CD14-positive monocyte (primary cell): Measurements from ENCODE around the gene WSB2. TPM values are rescaled to one million over a fixed set of nuclear protein-coding genes. Genes with fewer than 3 reads are reported as not detected.

ENCODE experiments used
- DNase-seq, 3 donors: peaks; one replicate each; pipeline ENCODE4 v3.0.0-alpha.2; 2011 to 2022
- H2AFZ ChIP-seq: 2 replicates; pipeline ENCODE4 v1.6.0; 2012; ENCODE audit warnings: mild to moderate bottlenecking, low read depth, low read length, inconsistent platforms; ENCODE audit not compliant: insufficient read depth, poor library complexity, severe bottlenecking
- H3K27ac ChIP-seq, 2 donors: 1 replicate in 1 of 2; 2 replicates in 1 of 2; pipeline ENCODE4 v1.5.1; 2012 to 2013; ENCODE audit warnings: low read length in 2 of 2, control low read depth in 1 of 2, inconsistent platforms in 1 of 2, low read depth in 1 of 2, mild to moderate bottlenecking in 1 of 2
- H3K27me3 ChIP-seq, 2 donors: one replicate each; pipeline versions ENCODE4 v1.6.0 to v1.6.1; 2011 to 2013; ENCODE audit warnings: low read length in 2 of 2; ENCODE audit not compliant: control insufficient read depth in 2 of 2, insufficient read depth in 2 of 2
- H3K36me3 ChIP-seq, 2 donors: replicated peaks in 1 of 2; 1 replicate in 1 of 2; 2 replicates in 1 of 2; pipeline versions ENCODE4 v1.5.1 to v1.6.1; 2012 to 2013; ENCODE audit warnings: low read length in 2 of 2, control low read depth in 1 of 2, inconsistent platforms in 1 of 2, mild to moderate bottlenecking in 1 of 2; ENCODE audit not compliant: insufficient read depth in 2 of 2, control insufficient read depth in 1 of 2
- H3K4me1 ChIP-seq, 2 donors: 1 replicate in 1 of 2; 2 replicates in 1 of 2; pipeline versions ENCODE4 v1.5.1 to v1.6.1; 2012 to 2013; ENCODE audit warnings: low read length in 2 of 2, control low read depth in 1 of 2, inconsistent platforms in 1 of 2, mild to moderate bottlenecking in 1 of 2, moderate library complexity in 1 of 2; ENCODE audit not compliant: insufficient read depth in 2 of 2, control insufficient read depth in 1 of 2
- H3K4me2 ChIP-seq: replicated peaks from 2 replicates; pipeline ENCODE3; 2012; ENCODE audit warnings: low read length, moderate library complexity, mild to moderate bottlenecking; ENCODE audit not compliant: poor library complexity, severe bottlenecking; ENCODE audit errors: extremely low read depth
- H3K4me3 ChIP-seq, 3 experiments: fragments of 200-600 bp in 1 of 3; sonication (generic) in 1 of 3; replicated peaks in 1 of 3; 1 replicate in 2 of 3; 2 replicates in 1 of 3; pipeline ENCODE4 v1.5.1; 2011 to 2013; ENCODE audit warnings: low read length in 3 of 3, mild to moderate bottlenecking in 3 of 3, control low read depth in 2 of 3, low read depth in 2 of 3, inconsistent platforms in 1 of 3, moderate library complexity in 1 of 3
- H3K79me2 ChIP-seq: 2 replicates; pipeline ENCODE4 v1.6.0; 2012; ENCODE audit warnings: mild to moderate bottlenecking, control low read depth, inconsistent platforms, low read length, moderate library complexity; ENCODE audit not compliant: insufficient read depth
- H3K9ac ChIP-seq: 2 replicates; pipeline ENCODE4 v1.6.0; 2017; ENCODE audit warnings: low read length, mild to moderate bottlenecking; ENCODE audit not compliant: insufficient read depth, poor library complexity, severe bottlenecking
- H3K9me3 ChIP-seq, 2 donors: replicated peaks in 1 of 2; 1 replicate in 1 of 2; 2 replicates in 1 of 2; pipeline versions ENCODE4 v1.5.1 to v1.6.1; 2012 to 2013; ENCODE audit warnings: low read length in 2 of 2, control low read depth in 1 of 2; ENCODE audit not compliant: control insufficient read depth in 1 of 2, insufficient read depth in 1 of 2
- H4K20me1 ChIP-seq: 2 replicates; pipeline ENCODE4 v1.6.0; 2012; ENCODE audit warnings: mild to moderate bottlenecking, low read length, control low read depth, moderate library complexity; ENCODE audit not compliant: insufficient read depth
- H3K27ac Mint-ChIP-seq, 7 donors: one replicate each; pipeline ENCODE4 v1.8.0; 2020; ENCODE audit warnings: mild to moderate bottlenecking in 7 of 7, mixed read lengths in 7 of 7, moderate library complexity in 6 of 7, inconsistent platforms in 2 of 7
- H3K27me3 Mint-ChIP-seq, 3 donors: one replicate each; pipeline ENCODE4 v1.8.0; 2021 to 2022; ENCODE audit warnings: low read depth in 3 of 3, mild to moderate bottlenecking in 3 of 3, mixed read lengths in 3 of 3, moderate library complexity in 3 of 3, inconsistent platforms in 1 of 3
- H3K36me3 Mint-ChIP-seq, 2 donors: one replicate each; pipeline ENCODE4 v1.8.0; 2020; ENCODE audit warnings: mixed read lengths in 2 of 2, inconsistent platforms in 1 of 2, mild to moderate bottlenecking in 1 of 2
- H3K4me1 Mint-ChIP-seq: one replicate; pipeline ENCODE4 v1.8.0; 2020; ENCODE audit warnings: mild to moderate bottlenecking, mixed read lengths
- H3K4me3 Mint-ChIP-seq, 2 donors: one replicate each; pipeline ENCODE4 v1.8.0; 2020; ENCODE audit warnings: mild to moderate bottlenecking in 2 of 2, mixed read lengths in 2 of 2, moderate library complexity in 1 of 2
- H3K9me3 Mint-ChIP-seq, 7 donors: one replicate each; pipeline ENCODE4 v1.8.0; 2020 to 2022; ENCODE audit warnings: mixed read lengths in 7 of 7, mild to moderate bottlenecking in 6 of 7, moderate library complexity in 6 of 7, inconsistent platforms in 2 of 7
- CTCF ChIP-seq: fragments of 200-600 bp; IDR thresholded peaks from one replicate; pipeline ENCODE4 v1.8.0; 2022; ENCODE audit warnings: antibody characterized with exemption, mild to moderate bottlenecking
- WGBS: methylation state at CpG from one replicate; pipeline ENCODE4 v1.1.5; 2013; ENCODE audit warnings: missing lambda C conversion rate; ENCODE audit not compliant: insufficient coverage; 5-methylcytosine and 5-hydroxymethylcytosine counted together
- intact Hi-C, 2 donors: fragments of 100-400 bp; cut with micrococcal nuclease; formaldehyde crosslinking; loops; one replicate each; pipeline versions ENCODE4 v1.15.0 to v1.15.1; 2023
- polyA plus RNA-seq, 3 donors: library from polyadenylated mRNA; depleted of rRNA in 1 of 3; unstranded in 2 of 3; stranded (reverse) in 1 of 3; fragments of 300-500 nt in 2 of 3; fragments of >200 nt in 1 of 3; fragmentation: Illumina TruSeq in 2 of 3; gene quantifications; 1 replicate in 2 of 3; 2 replicates in 1 of 3; pipeline ENCODE4 v1.2.3, GENCODE V29; 2012 to 2021

WSB2 gene
- polyA plus RNA-seq, 3 donors: 25.4 to 36.3 (median 25.8) TPM

GRCh38 chr12:118052324-118053070 lies 8.5 kb downstream of the WSB2 start:
- DNase-seq: no peak
- intact Hi-C loops: loop anchor here in 1 of 2 donors (10.0 kb wide), 1 partner anchor 322 kb away; the partner anchor contains the start of genes SUDS3 and TAOK3
- H3K9ac ChIP-seq: no peak overlapping the region
- peaks cover 21 to 53% of the 10 kb centered on the region in 2 donors for H3K36me3 ChIP-seq
- H2AFZ ChIP-seq: no peak overlapping the region
- TF ChIP-seq CTCF: no peak
- no peaks in the 10 kb centered on the region for H3K27me3 ChIP-seq
- Mint-ChIP-seq H3K4me3 (no peak overlapping the region), H3K9me3 (peaks cover 0 to 2% (median 0%) of the 10 kb centered on the region in 7 donors), H3K36me3 (peaks cover 33 to 44% of the 10 kb centered on the region in 2 donors), H3K27ac (peak overlapping the region in 2 of 7 donors; percentile 4 to 63), H3K4me1 (peaks cover 5% of the 10 kb centered on the region), H3K27me3 (no peaks in the 10 kb centered on the region)
- H3K27ac ChIP-seq: peak overlapping the region in 1 of 2 donors; percentile 32
- peaks cover 20% of the 10 kb centered on the region for H3K79me2 ChIP-seq
- H3K9me3 ChIP-seq: no peaks in the 10 kb centered on the region
- WGBS: 90% methylated on average over 12 of the region's 14 CpGs
- H3K4me2 ChIP-seq: no peak overlapping the region
- no peak overlapping the region for H3K4me3 ChIP-seq
- H4K20me1 ChIP-seq: peaks cover 23% of the 10 kb centered on the region
- H3K4me1 ChIP-seq: no peaks in the 10 kb centered on the region

GRCh38 chr12:118050972-118051910 lies 9.7 kb downstream of the WSB2 start:
- intact Hi-C loops: loop anchor here in 1 of 2 donors (10.0 kb wide), 1 partner anchor 324 kb away; the partner anchor contains the start of genes SUDS3 and TAOK3
- 19% methylated on average over 2 of the region's 12 CpGs for WGBS
- Histone ChIP-seq H3K36me3 (peaks cover 23 to 64% of the 10 kb centered on the region in 2 donors), H3K27me3 (no peaks in the 10 kb centered on the region), H3K9me3 (no peaks in the 10 kb centered on the region), H3K4me1 (no peaks in the 10 kb centered on the region), H2AFZ (no peak overlapping the region), H3K4me2 (no peak overlapping the region), H4K20me1 (peaks cover 28% of the 10 kb centered on the region), H3K79me2 (peaks cover 17% of the 10 kb centered on the region), H3K9ac (no peak overlapping the region), H3K27ac (no peak overlapping the region), H3K4me3 (no peak overlapping the region)
- Mint-ChIP-seq H3K4me1 (peaks cover 5% of the 10 kb centered on the region), H3K9me3 (peaks cover 0 to 2% (median 0%) of the 10 kb centered on the region in 7 donors), H3K27me3 (no peaks in the 10 kb centered on the region), H3K36me3 (peaks cover 39 to 53% of the 10 kb centered on the region in 2 donors), H3K27ac (peak overlapping the region in 2 of 7 donors; percentile 27 to 67), H3K4me3 (no peak overlapping the region)
- DNase-seq: no peak
- no peak for TF ChIP-seq CTCF
